Measurements from ENCODE around the gene SVBP.
A peak's percentile ranks its signal among the peaks of the same experiment; 100 is the strongest.

The SVBP gene

GRCh38 chr1:42779725-42780124 lies 37.5 kb downstream of the SVBP start:
- POLR2A ChIA-PET = interaction anchor here (1.5 to 7.2 kb wide), 2 partner anchors 12 to 67 kb away, joined by 5 to 44 read pairs; partner anchors contain the start of genes C1orf50, P3H1 and ZNF691
- CTCF ChIA-PET = interaction anchor here (0.6 to 2.1 kb wide), 3 partner anchors 11 to 294 kb away, joined by 3 to 8 read pairs (median 4); no protein-coding TSS in a partner anchor
- TF ChIP-seq FOXA1 (IDR thresholded peaks at IDR 0.05) (no peak), LEF1 (IDR thresholded peaks at IDR 0.05; ENCODE audit: borderline replicate concordance) (no peak), FOXK2 (IDR thresholded peaks at IDR 0.05) (no peak), TARDBP (IDR thresholded peaks at IDR 0.05) (no peak), FOXM1 (IDR thresholded peaks at IDR 0.05; ENCODE audit: borderline replicate concordance) (no peak), HDGF (IDR thresholded peaks at IDR 0.05; ENCODE audit: borderline replicate concordance) (no peak), ZNF384 (IDR thresholded peaks at IDR 0.05) (no peak), CTBP1 (IDR thresholded peaks at IDR 0.05; ENCODE audit: borderline replicate concordance) (no peak), L3MBTL2 (conservative IDR thresholded peaks at IDR 0.05) (no peak), ARNT (IDR thresholded peaks at IDR 0.05) (no peak), SP1 (IDR thresholded peaks at IDR 0.05) (no peak), SUZ12 (IDR thresholded peaks at IDR 0.05) (no peak), BHLHE40 (IDR thresholded peaks at IDR 0.05; ENCODE audit: borderline replicate concordance) (no peak)
- TF ChIP-seq, protein P1, sequence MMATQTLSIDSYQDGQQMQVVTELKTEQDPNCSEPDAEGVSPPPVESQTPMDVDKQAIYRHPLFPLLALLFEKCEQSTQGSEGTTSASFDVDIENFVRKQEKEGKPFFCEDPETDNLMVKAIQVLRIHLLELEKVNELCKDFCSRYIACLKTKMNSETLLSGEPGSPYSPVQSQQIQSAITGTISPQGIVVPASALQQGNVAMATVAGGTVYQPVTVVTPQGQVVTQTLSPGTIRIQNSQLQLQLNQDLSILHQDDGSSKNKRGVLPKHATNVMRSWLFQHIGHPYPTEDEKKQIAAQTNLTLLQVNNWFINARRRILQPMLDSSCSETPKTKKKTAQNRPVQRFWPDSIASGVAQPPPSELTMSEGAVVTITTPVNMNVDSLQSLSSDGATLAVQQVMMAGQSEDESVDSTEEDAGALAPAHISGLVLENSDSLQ (IDR thresholded peaks at IDR 0.05) = no peak
- DNase-seq (ENCODE audit: extremely low spot score) = no peak

- TF ChIP-seq LEF1 (IDR thresholded peaks at IDR 0.05; ENCODE audit: borderline replicate concordance) (no peak), CTBP1 (IDR thresholded peaks at IDR 0.05; ENCODE audit: borderline replicate concordance) (no peak), BHLHE40 (IDR thresholded peaks at IDR 0.05; ENCODE audit: borderline replicate concordance) (no peak), ARNT (IDR thresholded peaks at IDR 0.05) (no peak), FOXM1 (IDR thresholded peaks at IDR 0.05; ENCODE audit: borderline replicate concordance) (no peak), SP1 (IDR thresholded peaks at IDR 0.05) (no peak), L3MBTL2 (conservative IDR thresholded peaks at IDR 0.05) (no peak)
- TF ChIP-seq, protein P1 (IDR thresholded peaks at IDR 0.05) = no peak
- POLR2A ChIA-PET = interaction anchor here (0.8 to 7.2 kb wide), 3 partner anchors 11 to 68 kb away, joined by 3 to 44 read pairs (median 16); partner anchors contain the start of genes C1orf50, P3H1 and ZNF691
- CTCF ChIA-PET = interaction anchor here (0.6 to 2.0 kb wide), 9 partner anchors 11 to 306 kb away, joined by 3 to 15 read pairs (median 3); partner anchors contain the start of genes C1orf50 and P3H1
- peak; percentile 63 for DNase-seq (ENCODE audit: extremely low spot score)
These were observed 39.3 kb downstream of the SVBP start for GRCh38 chr1:42777852-42778251.

- POLR2A ChIA-PET = interaction anchor here (7.2 kb wide), 1 partner anchor 9 kb away, joined by 44 read pairs; the partner anchor contains the start of genes C1orf50 and P3H1
- CTCF ChIA-PET = interaction anchor here (0.5 to 1.3 kb wide), 2 partner anchors 10 to 180 kb away, joined by 3 to 4 read pairs; no protein-coding TSS in a partner anchor
- TF ChIP-seq ELF4 (IDR thresholded peaks at IDR 0.05) (no peak), LEF1 (IDR thresholded peaks at IDR 0.05; ENCODE audit: borderline replicate concordance) (no peak), FOXM1 (IDR thresholded peaks at IDR 0.05; ENCODE audit: borderline replicate concordance) (no peak), CTBP1 (IDR thresholded peaks at IDR 0.05; ENCODE audit: borderline replicate concordance) (no peak), ZNF384 (IDR thresholded peaks at IDR 0.05) (no peak), FOXA1 (IDR thresholded peaks at IDR 0.05) (no peak), TARDBP (IDR thresholded peaks at IDR 0.05) (no peak), HDGF (IDR thresholded peaks at IDR 0.05; ENCODE audit: borderline replicate concordance) (no peak), BHLHE40 (IDR thresholded peaks at IDR 0.05; ENCODE audit: borderline replicate concordance) (no peak)
- DNase-seq (ENCODE audit: extremely low spot score) = no peak
These were observed 40.7 kb downstream of the SVBP start for GRCh38 chr1:42776502-42776901.

- ChIA-PET CTCF (no interaction called here), POLR2A (interaction anchor here (7.2 kb wide), 1 partner anchor 8 kb away, joined by 44 read pairs; the partner anchor contains the start of genes C1orf50 and P3H1)
- TF ChIP-seq CTBP1 (IDR thresholded peaks at IDR 0.05; ENCODE audit: borderline replicate concordance) (no peak), ZNF384 (IDR thresholded peaks at IDR 0.05) (no peak), FOXK2 (IDR thresholded peaks at IDR 0.05) (no peak), ELF4 (IDR thresholded peaks at IDR 0.05) (no peak), L3MBTL2 (conservative IDR thresholded peaks at IDR 0.05) (no peak), FOXM1 (IDR thresholded peaks at IDR 0.05; ENCODE audit: borderline replicate concordance) (no peak)
- TF ChIP-seq, protein P1 (IDR thresholded peaks at IDR 0.05) = peak; percentile 9; the same call in 1 of the 2 replicates
- DNase-seq (ENCODE audit: extremely low spot score) = no peak
These were observed 42.2 kb downstream of the SVBP start for GRCh38 chr1:42774928-42775526.

DNA sequence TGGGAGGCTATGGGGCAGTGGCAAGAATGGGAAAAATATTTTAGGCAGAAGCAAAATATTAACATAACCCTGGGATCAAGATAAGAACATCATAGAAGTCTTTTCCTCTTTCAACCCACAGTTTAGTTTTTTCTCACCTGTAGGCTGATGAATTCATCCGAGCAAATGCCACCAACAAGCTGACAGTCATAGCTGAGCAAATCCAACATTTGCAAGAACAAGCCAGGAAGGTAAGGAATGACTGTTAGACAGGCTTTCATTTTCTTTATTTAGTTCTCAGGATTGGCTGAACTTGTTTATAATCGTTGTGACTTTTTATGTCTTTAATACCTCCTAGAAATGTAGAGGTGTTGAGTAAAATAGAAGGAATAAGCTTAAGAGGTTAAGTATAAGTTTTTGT lies 43.8 kb downstream of the SVBP start:
- POLR2A ChIA-PET = interaction anchor here (0.7 to 1.2 kb wide), 2 partner anchors 73 to 91 kb away, joined by 3 to 4 read pairs; partner anchors contain the start of genes YBX1 and ZNF691
- TF ChIP-seq CTBP1 (IDR thresholded peaks at IDR 0.05; ENCODE audit: borderline replicate concordance) = no peak
- no peak for DNase-seq (ENCODE audit: extremely low spot score)
- CTCF ChIA-PET = no interaction called here

DNA sequence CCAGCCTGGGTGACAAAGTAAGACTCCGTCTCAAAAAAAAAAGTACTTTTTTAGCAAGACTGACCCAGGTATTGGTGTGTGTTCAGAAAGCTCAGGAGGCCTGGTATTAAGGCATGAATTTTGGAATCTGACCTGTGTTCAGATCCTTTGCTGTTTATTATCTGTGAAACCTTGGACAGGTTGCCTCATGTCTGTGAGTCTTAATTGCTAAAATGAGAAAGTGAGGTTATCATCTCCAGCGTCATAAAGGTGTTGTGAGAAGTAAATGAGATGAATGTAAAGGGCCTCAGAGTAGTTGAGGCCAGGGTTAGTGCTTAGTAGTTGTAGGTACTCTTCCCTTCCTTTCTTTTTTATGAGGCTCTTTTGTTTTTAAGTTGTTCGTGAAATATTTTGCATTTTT lies 47.4 kb downstream of the SVBP start:
- ChIA-PET POLR2A (interaction anchor here (1.5 kb wide), 1 partner anchor 76 kb away, joined by 5 read pairs; the partner anchor contains the start of gene ZNF691), CTCF (interaction anchor here (0.6 to 0.8 kb wide), 3 partner anchors 18 to 793 kb away, joined by 3 to 4 read pairs (median 3); no protein-coding TSS in a partner anchor)
- no peak for DNase-seq (ENCODE audit: extremely low spot score)
- TF ChIP-seq, protein P1 (IDR thresholded peaks at IDR 0.05) = no peak
- TF ChIP-seq SP1 (IDR thresholded peaks at IDR 0.05) = no peak
- no peak for TF ChIP-seq FOXA1 (IDR thresholded peaks at IDR 0.05)
- no peak for TF ChIP-seq TARDBP (IDR thresholded peaks at IDR 0.05)
- TF ChIP-seq FOXM1 (IDR thresholded peaks at IDR 0.05; ENCODE audit: borderline replicate concordance) = no peak
- TF ChIP-seq LEF1 (IDR thresholded peaks at IDR 0.05; ENCODE audit: borderline replicate concordance) = no peak
- TF ChIP-seq ZNF384 (IDR thresholded peaks at IDR 0.05) = no peak
- no peak for TF ChIP-seq ELF4 (IDR thresholded peaks at IDR 0.05)
- no peak for TF ChIP-seq CTBP1 (IDR thresholded peaks at IDR 0.05; ENCODE audit: borderline replicate concordance)

Data from HEK293T (cell line).